ENCODE results near the gene CACNA2D3.

CACNA2D3 gene

DNA sequence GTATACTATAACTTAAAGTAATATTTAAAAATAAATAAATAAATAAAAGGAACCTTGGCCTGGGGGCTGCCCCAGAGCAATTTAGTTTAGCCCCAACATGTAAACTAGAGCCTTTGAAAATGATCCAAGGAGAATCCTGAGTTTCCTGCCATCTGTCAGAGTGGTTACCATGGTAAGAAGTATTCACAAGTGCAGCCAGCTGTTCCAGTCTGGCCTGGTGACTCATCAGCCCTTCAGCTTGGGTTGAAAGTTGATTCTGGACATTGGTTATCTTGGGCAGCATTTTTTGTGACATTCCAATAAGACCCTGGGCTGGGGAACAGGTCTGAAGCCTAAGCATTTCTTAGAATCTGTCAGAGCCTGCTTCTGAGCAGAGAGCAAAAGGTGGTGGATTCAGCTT, 878.2 kb downstream of the CACNA2D3 start:
- DNase-seq (ENCODE audit: low read depth, low spot score): no peak

DNA sequence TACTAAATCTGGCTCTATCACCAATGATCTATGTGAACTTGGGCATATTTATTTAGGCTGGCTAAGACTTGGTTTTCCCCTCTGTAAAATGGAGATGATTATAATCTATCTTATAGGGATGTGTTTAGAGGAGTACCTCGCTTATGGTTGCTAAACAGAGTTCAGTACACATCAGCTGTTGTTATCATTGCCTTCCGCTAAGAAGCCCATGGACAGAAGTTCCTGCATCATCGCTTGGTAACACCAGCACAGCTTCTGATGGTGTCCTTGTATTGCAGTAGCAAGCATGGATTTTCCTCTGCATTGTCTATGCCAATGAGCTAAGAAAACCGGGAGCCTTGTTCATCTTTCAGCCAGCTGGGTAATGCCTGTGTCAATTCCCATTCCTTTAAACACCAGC, 878.6 kb downstream of the CACNA2D3 start:
- no peak for DNase-seq (ENCODE audit: low read depth, low spot score)

DNA sequence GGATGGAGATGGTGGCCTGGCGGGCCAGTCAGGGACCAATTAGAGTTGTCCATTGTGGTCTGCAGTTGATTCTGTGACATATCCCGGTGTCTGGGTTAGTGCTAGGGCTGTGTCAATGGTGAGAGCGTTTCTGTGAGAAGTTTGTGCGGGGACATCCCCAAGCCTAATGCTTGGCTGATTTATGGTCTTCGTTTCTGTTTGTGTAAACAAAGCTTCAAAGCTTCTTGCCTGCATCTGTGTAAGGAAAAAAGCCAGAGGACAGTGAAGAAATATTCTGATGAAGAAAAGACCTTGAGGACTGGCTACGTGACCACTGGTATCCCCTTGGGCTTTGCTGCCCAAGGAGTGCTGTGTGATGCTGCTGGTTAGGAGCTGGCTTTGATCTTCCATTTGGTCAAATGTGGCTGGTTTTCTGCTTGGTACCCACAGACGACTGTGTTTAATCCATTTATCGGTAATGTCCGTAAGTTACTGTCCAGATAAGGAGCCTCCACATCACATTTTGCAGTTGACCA, 880.1 kb downstream of the CACNA2D3 start:
- DNase-seq (ENCODE audit: low read depth, low spot score): no peak

DNA sequence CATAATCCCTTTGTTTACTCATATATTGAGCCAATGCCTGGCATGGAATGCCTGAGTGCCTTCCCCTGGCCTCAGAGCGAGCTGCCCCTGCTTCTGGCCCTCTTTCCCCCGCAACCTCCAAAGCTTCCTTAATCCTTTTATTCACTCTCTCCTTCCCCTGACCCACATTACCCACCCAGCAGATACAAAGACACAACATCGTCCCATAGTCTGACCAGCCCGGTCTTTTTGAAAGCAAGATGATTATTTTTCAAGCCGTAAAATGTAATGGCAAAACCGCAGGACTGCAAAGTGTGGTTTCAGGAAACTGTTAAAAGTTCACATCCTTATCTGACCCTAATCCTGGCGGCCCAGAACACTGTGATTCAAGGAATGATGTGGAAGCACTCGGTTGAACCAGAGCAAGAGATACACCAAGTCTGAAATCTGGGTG, 883.9 kb downstream of the CACNA2D3 start:
- DNase-seq (ENCODE audit: low read depth, low spot score): no peak

DNA sequence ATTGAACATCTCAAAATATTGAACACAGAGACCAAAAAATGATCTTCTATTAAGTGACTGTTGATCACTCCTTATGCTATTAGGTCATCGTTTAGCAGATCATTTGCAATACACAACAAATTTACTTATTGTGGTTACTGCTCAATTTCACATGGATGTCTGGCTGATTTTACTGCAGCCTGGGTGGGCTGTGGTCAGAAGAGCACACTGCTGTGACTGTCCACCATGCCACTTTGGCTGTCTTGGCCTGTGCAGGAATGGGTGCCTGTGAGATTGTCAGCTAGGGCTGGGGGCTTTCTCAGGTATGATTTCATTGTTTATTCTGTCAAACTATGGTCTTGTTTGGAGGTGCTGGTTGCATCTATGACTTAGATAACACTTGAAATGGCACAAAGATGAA, 885.6 kb downstream of the CACNA2D3 start:
- no peak for DNase-seq (ENCODE audit: low read depth, low spot score)

DNA sequence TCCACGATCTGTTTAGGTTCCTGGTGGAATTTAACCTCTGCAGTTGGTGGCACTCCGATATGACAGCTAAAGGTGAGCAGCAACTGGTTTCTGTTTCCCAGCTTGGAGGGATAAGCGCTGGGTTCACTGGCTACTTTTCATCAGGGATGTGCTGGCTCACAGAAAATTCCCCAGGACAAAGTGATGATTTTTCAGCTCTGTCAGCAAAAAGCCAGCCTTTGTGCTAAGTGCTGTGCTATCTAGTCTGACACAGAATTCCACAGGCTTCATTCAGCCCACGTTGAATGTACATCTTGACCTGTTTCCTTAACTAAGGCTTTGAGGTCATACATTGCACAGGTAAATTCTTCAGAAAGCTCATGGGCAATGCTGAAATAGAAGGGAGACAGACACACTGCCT, 887.0 kb downstream of the CACNA2D3 start:
- DNase-seq (ENCODE audit: low read depth, low spot score): no peak

DNA sequence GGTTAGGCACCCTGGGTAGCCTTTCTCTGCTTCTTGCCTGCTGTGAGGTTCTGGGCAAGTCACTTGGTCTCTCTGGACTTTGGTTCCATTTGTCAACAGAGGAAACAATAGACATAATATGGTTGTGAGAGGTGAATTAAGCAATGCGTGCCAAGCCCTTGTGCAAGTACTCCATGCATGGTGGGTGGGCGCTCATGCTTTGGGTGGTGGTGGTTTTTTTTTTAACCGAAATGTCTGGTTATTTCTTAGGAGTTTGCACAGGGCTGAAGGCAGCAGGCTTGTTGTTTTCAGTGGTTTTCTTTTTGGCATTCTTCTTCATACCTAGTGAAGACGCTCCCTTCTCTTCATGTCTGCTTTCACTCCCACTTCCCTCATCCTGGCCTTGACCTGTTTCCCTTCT, 889.7 kb downstream of the CACNA2D3 start:
- DNase-seq (ENCODE audit: low read depth, low spot score): no peak

DNA sequence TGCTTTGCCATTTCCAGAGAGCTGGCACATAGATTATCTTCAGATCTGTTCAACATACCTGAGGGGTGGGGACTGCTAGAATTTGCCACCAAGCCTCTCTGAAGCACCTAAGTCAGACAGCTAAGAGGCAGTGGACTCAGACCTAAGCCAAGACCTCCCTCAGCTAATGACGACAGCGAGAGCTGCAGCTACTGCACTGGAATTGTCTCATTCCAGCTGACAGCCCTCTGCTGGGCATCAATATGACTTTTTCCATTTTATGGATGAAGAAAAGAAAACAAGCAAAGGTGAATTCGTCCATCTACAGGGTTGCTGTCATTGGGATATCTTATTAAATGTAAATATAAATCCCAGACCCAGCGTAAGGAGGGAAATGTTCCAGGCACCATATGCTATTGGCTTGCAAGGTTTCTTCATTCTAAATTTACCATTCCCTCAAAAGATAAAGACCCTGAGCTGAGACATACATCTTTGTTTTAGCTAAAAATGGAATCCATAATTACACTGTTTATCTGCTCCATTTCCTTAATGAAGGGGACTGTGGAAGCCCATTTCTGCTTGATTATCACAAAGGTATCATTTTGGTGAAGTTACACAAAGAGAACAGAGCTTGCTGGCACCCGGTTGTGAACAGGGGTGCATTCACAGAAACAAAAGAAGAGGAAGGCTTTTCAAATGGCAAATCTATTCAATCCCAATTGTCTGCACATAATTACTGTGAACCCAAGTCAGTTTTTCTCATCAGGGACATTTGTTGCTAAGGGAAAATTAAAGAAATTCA, 891.0 kb downstream of the CACNA2D3 start:
- no peak for DNase-seq (ENCODE audit: low read depth, low spot score)

DNA sequence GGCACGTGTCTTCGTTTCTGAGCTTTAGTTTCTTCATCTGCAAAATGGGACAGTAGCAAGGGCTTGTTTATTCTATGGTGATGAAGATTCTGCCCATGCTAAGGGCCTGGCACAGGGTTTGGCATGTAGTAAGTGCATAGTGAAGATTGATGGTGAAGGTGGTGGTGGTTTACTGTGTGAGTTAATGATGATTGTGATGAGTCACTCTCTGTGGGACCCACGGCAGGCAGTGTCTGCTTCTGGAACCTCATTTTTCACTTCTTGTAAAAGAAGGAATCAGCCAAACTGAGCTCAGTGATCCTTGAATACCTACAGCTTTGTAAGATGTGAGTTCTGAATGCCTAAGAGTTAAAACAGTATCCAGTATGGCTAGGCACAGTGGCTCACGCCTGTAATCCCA, 891.7 kb downstream of the CACNA2D3 start:
- DNase-seq (ENCODE audit: low read depth, low spot score): no peak

DNA sequence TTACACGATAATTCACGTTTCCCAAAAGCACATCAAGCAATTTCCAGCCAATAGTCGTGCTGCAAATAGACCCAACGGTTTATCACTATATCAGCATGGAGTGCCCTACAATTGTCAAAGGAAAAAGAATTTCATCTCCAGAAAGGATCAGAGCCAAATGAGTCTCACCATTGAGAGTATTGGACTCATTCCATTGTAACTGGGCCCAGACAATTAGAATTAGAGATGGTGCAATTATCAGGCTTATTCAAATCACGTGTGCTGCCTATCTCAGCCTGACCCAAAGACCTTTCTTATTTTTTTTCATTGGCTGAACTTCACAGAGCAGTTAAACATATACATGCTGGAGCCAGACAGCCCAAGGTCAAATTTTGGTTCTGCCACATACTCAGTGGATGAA, 892.6 kb downstream of the CACNA2D3 start:
- no peak for DNase-seq (ENCODE audit: low read depth, low spot score)

DNA sequence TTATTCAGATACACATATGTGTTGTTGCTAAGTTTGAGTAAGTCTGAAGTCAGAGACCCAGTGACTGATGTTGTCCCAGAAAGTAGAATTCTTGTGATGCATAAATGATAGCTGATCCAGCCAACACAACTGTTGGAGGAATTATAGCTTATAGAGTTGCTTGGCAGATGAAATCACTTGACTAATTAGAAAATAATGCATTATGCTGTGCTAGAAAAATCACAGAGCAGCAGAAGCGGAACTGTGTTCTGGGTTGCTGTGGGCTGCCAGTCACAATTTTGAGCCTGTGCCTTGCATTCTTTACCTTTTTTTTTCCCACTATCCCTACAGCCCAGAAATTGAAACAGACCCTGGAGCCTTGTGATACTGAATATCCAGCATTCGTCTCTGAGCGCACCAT, 895.5 kb downstream of the CACNA2D3 start:
- DNase-seq (ENCODE audit: low read depth, low spot score): no peak

DNA sequence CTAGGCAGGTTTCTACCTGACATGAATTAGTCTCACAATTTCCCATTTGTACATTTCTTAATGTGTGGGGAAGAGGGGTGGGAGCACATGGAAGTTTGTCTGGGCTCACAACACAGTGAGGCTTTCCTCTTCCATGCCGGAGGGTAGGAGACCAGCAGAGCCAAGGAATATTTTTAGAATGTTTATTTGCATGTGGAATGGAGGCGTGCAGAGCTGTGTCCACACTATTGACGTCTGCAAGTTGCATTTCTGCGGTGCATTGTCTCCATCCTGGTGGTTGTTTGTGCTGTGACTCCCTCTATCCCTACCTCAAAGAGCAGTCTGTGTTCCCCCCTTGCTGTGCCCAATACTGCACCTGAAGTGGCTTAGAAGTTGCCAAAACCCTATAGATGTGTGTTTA, 908.6 kb downstream of the CACNA2D3 start:
- DNase-seq (ENCODE audit: low read depth, low spot score): no peak

DNA sequence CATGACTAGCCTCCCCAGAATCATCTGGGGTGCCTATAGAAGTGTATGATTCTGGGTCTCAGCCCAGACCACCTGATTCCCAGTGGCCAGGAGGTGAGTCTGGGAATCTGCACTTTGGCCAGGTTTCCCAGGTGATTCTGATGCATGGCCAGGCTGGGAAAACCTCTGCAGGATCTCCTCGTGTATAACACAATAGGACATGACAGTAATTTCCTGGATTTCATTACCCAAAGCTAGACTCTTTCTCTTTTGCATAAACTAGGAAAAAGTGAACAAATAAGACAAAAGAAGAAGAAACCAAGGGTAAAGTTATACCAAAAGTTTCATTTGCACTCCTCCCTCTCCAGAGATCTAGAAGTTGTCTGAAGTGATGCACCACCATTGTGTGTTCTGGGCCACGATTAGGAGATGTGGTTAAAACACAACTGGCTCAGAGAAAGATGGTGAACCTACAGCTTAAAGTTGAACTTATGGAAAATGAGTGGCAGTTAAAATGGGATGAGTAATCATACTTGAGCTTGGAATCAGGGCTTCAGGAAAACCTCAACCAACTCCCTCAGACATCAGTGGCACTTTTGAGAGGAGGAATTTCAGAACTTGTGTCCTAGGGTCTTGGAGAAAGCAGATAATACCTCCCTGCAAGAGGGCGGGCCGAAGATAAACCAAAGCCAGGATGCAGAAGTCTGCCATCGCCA, 914.7 kb downstream of the CACNA2D3 start:
- no peak for DNase-seq (ENCODE audit: low read depth, low spot score)

DNA sequence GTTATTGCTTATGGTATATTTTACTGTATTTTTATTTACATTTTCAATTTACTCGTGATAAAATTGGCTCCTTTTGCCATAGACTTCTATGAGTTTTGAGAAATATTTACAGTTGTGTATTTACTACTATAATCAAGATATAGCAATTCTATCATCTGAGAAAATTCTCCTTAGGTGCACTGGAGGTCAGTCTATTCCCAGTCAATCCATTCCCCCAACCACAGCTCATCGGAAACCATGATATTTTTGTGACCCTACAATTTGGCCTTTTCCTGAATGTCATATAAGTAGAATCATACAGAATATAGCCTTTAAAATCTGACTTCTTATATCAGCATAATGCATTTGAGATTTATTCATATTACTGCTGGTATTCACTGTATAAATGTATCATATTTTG, 920.2 kb downstream of the CACNA2D3 start:
- no peak for DNase-seq (ENCODE audit: low read depth, low spot score)

DNA sequence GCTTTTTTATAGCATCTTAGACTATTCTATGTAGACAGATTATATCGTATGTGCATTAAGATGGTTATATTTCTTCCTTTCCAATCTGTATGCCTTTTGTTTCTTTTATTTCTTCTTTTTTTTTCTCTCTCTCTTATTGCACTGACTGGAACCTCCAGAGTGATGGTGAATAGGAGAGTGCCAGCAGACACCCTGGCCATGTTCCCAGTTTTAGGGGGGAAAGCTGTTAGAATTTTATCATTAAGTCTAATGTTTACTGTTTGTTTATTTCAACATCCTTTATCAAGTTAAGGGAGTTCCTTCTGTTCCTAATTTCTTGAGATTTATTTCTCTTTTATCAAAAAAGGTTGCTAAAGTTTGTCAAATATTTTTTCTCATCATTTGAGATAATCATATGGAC, 922.1 kb downstream of the CACNA2D3 start:
- no peak for DNase-seq (ENCODE audit: low read depth, low spot score)

DNA sequence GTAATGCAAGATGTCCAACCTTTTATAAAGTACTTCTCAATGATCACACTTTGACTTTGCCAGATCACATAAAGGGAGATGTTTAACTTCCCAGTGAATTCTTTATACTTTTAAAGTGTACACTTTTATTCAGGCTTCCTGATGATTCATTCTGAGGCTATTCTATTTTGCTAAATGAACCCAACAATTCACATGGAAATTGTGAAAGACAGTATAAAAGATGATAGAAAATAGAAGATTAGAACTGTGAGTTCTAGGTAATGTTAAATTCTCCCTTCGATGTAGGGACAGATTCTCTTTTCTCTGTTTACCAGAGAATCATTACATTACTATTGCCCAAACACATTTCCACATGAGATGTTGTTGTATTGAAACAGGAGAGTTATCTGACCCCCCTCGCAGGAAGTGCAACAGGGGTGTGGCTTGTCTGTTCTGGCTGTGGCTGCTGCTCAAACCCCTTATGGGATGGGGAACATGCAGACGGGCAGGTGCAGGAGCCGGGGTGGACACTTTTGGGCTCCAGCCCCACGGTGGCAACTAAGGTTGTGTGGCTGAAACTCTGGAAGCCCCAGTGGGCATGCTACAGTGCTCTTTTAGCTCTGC, 936.8 kb downstream of the CACNA2D3 start:
- DNase-seq (ENCODE audit: low read depth, low spot score): no peak

DNA sequence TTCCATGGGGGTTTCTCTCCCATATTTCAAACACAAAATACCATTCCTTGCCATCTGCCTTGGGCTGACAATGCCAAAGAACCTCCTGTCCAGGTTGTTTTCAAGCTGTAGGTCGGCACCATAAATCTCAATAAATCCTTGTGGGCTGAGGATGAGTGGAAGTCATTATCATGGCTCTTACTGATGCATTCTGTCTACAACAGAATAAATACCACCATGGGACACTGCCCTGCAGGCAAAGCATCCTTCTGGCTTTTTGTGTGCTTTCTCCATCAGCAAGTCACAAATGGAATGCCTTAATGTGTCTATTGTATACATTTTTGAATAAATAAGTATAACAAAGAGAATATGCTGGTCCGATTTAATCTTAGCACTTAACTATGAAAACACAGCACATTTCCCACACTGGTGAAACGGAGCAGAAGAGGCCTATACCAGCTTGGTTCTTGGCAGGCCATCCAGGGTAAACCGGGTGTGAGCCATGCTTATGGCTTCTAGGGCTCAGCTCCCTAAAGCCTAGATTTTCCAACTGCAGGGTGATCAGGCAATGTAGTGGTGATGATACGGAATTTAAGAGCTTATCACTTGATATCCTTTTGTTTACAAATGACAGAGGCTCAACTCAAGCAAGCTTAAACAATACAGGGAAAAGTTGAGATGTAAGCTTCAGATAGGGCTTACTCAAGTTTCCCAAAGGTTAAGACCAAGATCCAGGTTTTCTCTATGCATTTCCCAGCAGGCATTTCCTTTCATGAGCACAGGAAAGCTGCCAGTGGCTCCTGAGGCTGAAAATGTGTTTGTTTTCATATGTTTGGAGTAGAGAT, 938.8 kb downstream of the CACNA2D3 start:
- no peak for DNase-seq (ENCODE audit: low read depth, low spot score)

DNA sequence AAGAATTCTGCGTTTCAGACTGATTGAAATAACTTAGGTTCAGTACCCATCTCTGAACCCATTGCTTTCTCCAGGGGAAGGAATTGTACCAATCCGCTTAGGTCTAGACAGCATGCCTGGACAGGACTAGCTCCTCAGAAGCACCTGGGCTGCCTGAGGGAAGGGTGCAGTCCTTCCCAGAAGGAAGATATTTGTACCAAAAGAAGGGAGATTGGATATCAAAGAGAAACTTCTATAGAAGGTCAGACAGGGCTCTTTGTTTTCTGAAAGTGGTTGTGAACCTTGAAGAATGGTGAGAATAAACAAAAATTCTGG, 939.3 kb downstream of the CACNA2D3 start:
- DNase-seq (ENCODE audit: low read depth, low spot score): no peak

DNA sequence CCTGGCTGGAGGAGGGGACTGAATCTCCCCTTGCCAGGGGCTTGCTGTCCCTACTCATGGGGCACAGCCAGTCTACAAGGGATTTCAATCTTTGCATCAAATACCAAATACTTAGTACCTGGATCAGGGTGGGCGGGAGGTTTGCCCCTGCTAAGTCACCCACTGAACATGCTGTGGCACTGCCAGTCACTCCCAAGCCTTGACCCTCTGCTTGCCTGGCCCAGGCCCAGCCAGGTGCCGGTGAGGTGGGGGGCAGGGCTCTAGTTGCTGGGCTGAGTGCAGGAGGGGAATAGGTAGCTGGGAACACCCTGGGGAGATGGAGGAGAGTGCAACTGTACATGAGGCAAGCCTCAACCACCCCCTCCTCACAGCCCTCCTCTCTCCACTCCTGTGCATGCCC, 941.8 kb downstream of the CACNA2D3 start:
- no peak for DNase-seq (ENCODE audit: low read depth, low spot score)

DNA sequence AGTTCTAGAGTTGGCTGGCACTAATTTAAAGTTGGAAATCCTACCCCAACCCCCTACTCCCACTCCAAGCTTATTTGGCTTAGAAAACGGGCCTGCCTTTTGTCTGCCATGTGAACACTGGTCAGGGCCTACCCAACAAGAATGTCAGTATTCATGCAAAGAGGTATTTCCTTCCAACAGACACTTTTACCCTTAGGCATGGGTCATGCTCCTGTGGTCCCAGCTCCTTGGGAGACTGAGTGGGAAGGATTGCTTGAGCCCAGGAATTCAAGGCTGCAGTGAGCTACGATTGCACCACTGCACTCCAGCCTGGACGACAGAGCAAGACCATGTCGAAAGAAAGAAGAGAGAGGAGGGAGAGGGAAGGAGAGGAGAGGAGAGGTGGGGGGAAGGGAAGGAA, 943.0 kb downstream of the CACNA2D3 start:
- no peak for DNase-seq (ENCODE audit: low read depth, low spot score)

DNA sequence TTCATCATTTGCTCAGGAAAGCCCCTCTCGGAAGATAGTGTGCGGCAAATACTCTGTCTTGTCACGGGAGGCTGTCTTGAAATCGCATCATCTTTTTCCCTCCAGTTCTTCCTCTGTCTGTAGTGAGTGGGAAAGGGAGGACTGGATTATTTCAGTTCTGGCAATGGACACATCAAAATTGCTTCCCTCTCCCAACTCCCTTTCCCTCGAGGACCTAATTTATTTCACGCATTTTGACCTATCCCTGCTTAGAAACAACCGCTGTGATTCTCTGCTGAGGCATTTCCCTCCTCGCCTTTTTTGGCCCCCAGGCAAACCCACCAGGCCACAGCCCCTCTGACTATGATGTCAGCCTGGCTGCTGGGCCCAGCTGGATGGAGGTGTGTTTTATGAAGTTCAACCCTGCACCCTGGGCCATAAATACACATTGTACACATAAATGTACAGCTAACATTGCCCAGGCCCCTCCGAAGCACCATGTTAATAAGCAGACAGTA, 944.2 kb downstream of the CACNA2D3 start:
- DNase-seq (ENCODE audit: low read depth, low spot score): no peak

DNA sequence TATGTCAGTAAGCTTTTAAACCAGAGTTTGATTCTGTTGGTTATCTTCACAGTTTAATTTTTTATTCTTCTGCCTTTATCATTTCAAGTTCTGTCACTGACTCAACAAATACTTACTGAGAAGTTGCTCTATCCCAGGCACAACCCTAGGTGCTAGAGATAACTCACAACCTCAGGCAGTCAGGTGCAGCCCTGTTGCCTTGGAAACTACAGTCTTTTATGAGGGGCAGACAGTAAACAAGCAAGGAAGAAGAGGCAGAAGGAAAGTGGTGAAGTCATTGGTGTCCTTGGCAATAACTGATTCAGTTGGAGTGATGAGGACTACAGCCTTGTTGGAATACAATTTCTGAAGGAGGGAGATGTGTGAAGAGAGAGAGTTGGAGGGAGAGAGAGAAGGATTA, 947.6 kb downstream of the CACNA2D3 start:
- DNase-seq (ENCODE audit: low read depth, low spot score): no peak

Measured in iPS DF 19.7 (cell line).